HL-60 (cell line): ENCODE measurements around the gene SV2C.

Experiments used
- CTCF ChIP-seq: IDR thresholded peaks from one replicate; pipeline ENCODE4 v1.5.1; 2011; ENCODE audit warnings: low read length, control low read depth, inconsistent platforms; ENCODE audit not compliant: insufficient read depth
- POLR2AphosphoS5 ChIP-seq: IDR thresholded peaks from 2 replicates; pipeline ENCODE4 v1.6.1; 2012; ENCODE audit warnings: low read depth
- REST ChIP-seq: IDR thresholded peaks from 2 replicates; pipeline ENCODE4 v1.6.1; 2012; ENCODE audit warnings: low read depth; ENCODE audit not compliant: insufficient replicate concordance

- TF ChIP-seq POLR2AphosphoS5 = no peak
- no peak for TF ChIP-seq REST
- no peak for TF ChIP-seq CTCF
These were observed 62.8 kb downstream of the SV2C start for GRCh38 chr5:76145945-76146344.
